CD4-positive, alpha-beta T cell treated with Interleukin-4 for 4 hours (primary cell): ENCODE measurements around the gene TLDC2.
A peak's percentile ranks its signal among the peaks of the same experiment; 100 is the strongest.
"Not testable (repeated sequence)": the region's sequence is repeated elsewhere in the genome, so short reads cannot be mapped to it uniquely, and the experiment has no call there.

Experiments used
- DNase-seq: peaks from one replicate; pipeline ENCODE4 v3.0.0-alpha.2; 2020

Gene TLDC2

DNA sequence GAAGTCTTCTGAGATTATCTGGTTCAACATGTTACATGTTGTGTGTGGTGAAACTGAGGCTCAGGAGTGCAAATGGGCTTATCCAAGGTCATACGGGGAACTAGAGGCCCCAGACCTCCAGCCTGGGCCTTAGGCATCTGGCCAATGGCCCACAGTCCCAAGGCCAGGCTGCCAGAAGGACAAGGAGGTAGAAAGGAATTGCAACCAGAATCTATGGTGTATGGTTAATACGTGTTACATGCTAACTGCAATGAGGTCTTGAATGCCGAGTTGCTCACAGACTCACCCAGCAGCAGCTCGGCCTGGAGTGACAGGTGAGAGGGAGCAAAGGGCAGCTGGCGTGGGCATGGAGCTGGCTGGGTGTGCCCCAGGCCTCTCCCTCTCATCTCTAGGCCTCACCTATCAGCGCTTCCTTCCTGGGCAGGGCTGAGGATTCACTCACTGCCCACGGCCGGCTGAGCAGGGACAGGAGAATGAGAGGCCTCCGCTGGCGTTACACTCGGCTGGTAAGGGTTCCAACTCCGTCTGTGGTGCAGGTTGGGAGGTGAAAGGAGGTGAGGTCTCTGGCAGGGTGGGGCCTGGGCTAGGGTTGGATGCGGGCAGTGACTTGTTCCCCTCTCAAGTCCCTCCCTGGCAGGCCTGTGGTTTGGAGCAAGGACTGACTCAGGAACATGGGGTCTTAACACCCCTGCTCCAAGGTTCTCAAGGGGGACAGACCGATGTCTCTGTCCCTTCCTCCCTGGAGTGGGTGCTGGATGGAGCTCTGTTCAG is at the start of gene TLDC2:
Gene TLDC2 (plus strand): TSS at position 437 of the 771 bp plus-strand sequence. CDS start 37 bp downstream, at position 474.
- no peak for DNase-seq

DNA sequence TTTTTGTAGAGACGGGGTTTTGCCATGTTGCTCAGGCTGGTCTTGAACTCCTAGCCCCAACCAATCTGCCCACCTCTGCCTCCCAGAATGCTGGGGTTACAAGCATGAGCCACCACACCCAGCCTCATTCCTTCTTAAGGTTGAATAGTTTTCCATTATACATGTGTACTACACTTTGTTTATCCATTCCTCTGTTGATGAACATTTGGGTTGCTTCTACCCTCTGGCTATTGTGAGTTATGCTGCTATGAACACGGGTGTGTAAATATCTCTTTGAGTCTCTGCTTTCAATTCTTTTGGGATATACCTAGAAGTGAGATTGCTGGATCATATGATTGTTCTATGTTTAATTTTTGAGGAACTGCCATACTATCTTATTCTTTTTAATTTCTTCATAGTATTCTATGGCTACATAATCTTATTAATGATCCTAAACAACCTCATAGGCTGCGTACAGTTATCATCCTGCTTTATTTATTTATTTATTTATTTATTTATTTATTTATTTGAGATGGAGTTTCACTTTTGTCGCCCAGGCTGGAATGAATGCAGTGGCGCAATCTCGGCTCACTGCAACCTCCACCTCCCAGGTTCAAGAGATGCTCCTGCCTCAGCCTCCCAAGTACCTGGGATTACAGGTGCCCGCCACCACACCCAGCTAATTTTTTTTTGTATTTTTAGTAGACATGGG is 49.2 kb upstream of the TLDC2 start:
- DNase-seq, result no peak

DNA sequence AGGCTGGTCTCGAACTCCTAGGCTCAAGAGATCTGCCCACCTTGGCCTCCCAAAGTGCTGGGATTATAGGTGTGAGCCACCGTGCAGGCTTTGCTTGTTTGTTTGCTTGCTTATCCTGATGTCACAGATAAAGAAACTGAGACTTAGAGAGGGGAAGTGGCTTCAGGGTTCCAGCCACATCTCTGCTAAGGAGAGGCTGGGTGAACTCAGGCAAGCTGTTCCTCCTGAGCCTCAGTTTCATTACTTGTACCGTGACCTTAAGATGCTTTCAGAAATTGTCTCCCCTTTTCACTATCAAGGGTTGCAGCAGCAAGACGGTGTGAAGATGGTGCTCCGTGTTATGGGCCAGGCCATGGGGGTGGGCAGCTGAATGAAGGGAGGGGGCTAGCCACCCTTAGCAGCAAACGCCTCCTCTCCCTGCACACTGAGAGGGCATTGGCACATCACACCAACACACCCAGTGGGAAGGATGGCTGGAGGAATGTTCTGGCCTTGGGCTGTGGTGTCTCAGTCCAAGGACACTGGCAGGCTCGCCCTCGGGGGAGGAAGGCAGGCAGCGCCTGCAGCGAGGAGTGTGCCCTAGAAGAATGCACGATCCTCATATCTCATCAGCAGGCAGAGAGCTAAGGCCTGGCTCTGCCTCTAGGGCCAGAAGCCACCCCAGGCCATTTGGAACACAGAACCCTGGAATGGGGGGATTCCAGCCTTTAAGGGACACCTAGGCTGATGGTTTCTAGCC is 48.2 kb upstream of the TLDC2 start:
- no peak for DNase-seq

DNA sequence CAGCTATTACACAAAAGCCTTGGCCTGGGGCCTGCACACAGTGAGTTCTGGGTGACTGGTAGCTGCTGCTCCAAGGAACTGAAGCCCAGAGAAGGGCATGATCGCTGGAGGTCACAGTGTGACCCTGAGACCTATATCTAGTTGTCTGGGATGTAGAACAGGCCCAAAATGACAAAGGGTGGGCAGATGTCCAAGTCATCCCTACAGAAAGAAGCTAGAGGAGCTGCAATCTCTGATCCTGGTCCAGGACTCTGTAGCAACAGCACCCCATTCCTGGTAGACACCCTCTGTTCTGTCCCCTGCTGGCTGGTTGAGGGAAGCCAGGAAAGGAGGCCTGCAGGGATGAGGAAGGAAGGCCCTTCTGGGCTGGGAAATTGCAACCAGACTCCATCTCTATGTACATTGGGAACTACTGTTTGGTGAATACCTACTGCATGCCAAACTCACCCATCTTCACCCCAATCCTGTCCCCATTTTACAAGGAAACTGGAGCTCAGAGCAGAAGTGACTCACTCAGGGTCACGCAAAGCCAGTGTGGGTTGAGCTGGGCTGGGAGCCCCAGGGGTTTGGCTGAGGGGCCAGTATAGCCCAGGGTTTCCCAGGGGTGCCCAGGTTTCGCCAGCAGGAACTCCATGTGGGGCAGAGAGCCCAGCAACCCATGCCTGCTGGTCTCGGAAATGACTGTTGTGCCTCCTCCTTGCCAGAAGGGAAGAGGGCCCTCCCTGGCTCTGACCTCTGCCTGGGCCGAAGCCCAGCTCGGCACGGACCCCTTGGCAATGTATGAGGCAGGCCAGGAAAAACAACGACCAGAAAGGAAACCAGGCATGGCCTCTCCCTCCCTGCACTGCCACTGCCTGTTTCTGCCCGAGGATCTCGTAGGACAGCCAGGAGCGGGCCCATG is 44.9 kb upstream of the TLDC2 start:
- no peak for DNase-seq

DNA sequence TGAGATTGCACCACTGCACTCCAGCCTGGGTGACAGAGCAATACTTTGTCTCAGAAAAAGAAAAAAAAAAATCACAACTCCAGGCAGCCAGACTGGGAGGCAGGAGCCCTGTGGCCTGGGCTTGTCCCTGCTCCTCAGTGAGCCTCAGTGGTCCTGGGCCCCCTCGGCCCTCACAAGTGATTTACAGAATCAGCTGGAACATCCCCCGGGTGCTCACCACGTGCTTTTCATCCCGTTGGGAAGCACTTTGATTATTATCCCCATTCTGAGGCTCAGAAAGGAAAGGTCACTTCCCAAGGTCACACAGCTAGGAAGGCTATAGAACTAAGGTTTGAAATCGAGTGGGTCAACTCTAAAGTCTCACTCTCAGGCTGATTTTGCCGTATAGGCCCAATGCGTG is 43.1 kb upstream of the TLDC2 start:
- no peak for DNase-seq

DNA sequence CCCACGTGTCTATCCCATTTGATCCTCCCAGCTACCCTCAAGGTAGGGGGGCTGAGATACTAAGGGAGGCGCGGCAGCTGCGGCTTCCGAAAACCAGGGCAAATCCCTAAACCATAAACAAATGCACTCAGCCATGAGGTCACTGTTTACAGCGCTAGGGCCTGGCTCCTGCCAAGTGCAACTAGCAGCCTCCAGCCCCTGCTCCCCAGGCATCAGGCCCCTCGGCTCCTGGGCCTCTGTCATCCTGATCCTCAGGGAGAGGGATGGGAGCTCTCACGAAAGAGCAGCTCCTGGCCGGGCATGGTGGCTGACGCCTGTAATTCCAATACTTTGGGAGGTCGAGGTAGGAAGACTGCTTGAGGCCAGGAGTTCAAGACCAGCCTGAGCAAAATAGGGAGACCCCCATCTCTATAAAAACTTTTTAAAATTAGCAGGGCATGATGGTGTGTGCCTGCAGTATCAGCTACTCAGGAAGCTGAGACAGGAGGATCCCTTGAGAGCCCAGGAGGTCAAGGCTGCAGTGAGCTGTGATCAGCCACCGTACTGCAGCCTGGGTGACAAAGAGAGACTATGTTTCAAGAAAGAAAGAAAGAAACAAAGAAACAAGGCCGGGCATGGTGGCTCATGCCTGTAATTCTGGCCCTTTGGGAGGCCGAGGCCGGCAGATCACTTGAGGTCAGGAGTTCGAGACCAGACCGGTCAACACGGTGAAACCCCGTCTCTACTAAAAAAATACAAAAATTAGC is 42.5 kb upstream of the TLDC2 start:
- no peak for DNase-seq

DNA sequence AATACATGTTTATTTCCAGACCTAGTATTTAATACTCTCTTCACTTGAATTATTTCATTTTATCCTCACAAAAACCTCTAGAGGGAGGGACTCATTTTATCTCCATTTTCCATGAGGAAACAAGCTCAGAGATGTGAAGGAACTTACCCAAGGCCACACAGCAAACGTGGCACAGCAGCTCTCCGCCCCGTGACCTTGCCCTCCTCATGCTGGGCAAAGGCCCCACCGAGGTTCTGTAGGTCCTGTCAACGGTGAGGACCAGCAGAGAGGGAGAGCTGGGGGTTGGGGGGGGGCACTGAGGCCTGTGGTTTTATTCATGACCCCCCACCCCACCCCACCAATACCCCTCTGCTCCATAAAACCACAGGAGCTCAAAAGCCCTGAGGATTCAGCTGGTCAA is 40.9 kb upstream of the TLDC2 start:
- no peak for DNase-seq

DNA sequence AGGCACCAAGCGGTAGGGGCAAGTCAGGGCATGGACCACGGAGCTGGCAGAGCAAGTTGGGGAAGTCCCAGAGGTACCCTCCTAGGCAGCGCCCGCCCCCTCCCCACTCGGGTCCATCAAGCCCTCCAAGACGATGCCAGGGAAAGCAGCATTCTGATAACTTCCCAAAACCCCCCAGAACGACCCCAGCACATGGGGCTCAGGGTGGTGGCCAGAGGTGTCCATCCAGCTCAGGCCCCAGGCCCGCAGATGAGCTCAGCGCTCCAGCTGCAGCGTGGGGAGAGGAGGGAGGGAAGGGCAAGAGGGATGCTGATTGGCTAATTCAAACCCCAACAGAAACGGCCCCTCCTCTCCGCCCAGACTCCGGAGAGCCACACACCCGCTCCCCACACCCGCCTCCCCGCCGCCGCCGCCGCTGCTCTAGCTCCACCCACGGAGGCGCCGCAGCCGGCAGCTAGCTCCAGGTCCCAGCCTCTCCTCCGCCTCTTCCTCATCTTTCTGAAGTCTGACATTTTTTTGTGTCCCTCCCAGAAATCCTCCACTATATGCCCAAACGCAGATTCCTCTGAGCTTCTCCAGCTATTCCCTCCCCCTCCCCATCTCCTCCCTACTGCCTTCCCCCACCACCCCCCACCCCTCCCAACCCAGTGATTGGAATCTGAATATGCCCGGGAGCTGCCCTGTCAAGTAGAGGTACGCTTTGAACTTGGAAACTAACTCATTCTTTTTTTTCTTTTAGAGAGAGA is 40.3 kb upstream of the TLDC2 start:
- peak; percentile 80 for DNase-seq

DNA sequence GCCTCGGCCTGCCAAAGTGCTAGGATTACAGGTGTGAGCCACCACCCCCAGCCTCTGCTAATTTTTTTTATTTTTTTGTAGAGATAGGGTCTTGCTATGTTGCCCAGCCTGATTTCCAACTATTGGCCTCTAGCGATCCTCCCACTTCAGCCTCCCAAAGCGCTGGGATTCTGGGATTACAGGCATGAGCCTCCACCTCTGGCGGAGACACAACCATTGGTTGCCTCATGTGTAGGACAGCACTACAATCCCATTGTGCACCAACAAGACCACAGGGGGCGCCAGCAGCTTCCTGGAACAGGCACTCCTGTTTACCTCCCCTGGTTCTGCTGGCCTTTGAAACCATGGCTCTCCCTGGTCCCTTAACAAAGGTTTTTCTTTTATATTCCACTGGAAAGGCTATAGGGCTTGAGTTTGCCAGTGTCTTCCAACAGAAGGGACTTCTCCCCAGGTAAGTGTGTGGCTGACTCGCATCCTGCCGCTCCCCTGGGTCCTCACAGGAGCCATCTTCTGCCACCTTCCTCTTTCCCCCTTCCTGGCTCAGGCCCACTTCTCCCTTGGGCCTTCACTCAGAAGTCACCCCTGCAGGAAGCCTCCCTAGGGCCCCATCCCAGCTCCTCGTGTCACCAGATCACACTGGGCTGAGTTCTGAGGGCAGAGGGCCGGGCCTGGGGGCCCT is 39.2 kb upstream of the TLDC2 start:
- no peak for DNase-seq

DNA sequence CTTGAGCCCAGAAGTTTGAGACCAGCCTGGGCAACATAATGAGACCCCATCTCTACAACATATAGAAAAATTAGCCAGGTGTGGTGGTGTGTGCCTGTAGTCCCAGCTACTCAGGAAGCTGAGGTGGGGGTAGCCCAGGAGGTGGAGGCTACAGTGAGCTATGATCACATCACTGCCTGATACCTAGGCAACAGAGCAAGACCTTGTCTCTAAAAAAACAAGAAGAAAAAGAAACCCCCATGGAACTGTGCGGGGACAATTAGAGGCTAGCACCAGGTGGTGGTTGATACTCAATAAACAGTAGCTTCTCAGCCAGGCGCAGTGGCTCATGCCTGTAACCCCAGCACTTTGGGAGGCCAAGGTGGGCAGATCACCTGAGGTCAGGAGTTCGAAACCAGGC is 37.6 kb upstream of the TLDC2 start:
- not testable (repeated sequence) for DNase-seq

DNA sequence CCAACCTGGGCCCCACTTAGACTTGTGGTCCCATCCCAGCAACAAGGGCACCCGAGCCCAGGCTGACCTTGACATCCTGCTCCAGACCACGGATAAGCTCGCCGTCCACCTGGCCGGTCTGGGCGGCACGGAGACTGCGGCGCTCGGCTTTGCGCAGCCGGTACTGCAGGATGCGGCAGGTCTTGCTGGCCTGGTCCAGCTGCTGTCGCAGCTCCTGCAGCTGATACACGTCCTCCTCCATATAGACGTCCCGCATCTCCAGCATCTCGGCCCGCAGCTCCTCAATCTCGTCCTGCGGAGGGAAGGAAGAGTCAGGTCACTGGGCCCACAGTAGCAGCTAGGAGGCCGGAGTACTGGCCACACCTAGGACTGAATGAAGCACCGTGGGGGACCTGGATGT is 36.8 kb upstream of the TLDC2 start:
- DNase-seq, result no peak

DNA sequence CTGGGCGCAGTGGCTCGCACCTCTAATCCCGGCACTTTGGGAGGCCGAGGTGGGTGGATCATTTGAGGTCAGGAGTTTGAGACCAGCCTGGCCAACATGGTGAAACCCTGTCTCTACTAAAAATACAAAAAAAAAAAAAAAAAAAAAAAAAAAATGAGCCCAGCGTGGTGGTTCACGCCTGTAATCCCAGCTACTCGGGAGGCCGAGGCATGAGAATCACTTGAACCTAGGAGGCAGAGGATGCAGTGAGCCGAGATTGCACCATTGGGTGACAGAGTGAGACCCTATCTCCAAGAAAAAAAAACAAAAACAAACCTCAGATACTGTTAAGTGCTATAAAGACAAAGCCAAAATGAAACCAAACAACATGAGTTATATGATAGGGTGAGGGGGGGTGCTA is 34.9 kb upstream of the TLDC2 start:
- DNase-seq, result not testable (repeated sequence)

DNA sequence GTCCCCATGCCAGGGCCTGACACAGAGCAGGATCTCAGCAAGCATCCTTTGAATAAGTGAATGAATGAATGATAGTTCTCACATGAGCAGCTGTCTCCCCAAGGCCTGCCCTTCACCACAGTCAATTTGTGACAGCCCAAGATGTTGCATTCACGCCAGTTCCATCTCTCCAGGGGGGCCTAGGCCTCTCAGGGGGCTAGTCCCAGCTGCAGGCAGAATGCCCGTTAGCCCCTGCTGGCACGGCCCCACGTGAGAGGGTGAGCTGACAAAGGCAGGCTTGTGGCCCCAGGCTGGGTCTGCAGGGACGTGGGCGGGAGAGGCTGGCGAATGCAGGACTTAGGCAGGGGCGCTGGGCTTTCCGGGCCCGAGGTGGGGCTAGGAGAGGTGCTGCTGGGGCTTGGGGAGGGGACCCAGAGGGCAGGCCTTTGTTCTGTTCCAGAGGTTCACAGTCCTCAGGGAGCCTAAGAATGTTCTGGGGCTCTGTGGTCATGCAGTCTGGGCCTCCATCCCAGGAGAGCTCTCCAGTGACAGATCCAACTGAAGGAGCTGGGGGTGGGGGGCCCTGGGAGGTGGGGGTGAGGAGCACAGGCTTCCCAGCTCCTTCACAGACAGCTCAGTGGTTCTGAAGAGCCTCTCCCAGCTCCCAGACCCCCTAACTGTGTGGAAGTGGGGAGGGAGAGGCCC is 30.5 kb upstream of the TLDC2 start:
- DNase-seq, result no peak

DNA sequence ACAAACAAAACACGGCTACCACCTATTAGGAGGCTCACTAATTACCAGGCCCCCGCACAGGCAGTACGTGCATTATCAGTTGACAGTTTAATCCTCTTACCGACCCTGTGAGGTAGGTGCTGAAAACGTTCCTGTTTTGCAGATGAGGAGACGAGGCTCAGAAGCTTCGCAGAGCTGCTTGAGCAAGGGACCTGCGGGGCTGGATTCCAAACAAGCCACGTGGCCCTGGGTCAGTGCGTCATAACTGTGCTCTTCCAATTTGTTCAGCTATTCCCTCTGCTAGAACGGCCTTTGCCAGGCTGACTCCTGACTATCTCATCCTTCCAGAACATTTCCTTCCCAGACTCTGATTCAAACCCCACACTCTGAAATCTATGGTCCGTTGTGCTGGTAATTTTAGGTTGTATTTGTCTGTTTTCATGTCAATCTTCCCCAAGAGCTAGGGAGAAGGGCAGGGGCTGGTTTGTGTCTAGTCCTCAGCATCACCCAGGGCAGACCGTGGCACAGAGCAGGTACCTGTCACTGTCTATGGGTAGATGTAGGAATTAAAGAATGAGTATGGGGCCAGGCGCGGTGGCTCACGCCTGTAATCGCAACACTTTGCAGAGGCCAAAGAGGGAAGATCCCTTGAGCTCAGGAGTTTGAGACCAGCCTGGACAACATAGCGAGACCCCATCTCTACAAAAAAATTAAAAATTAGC is 28.8 kb upstream of the TLDC2 start:
- DNase-seq, result no peak

DNA sequence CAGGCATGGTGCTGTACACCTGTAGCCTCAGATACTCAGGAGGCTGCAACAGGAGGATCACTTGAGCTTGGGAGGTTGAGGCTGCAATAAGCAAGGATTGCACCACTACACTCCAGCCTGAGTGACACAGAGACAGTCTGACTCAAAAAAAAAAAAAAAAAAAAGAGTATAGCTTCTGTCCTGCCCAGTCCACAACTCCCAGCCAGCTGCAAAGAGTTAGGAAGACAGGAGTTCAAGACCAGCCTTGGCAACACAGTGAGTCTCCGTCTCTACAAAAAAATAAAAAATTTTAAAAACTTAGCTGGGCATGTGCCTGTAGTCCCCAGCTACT is 28.3 kb upstream of the TLDC2 start:
- DNase-seq, result no peak

DNA sequence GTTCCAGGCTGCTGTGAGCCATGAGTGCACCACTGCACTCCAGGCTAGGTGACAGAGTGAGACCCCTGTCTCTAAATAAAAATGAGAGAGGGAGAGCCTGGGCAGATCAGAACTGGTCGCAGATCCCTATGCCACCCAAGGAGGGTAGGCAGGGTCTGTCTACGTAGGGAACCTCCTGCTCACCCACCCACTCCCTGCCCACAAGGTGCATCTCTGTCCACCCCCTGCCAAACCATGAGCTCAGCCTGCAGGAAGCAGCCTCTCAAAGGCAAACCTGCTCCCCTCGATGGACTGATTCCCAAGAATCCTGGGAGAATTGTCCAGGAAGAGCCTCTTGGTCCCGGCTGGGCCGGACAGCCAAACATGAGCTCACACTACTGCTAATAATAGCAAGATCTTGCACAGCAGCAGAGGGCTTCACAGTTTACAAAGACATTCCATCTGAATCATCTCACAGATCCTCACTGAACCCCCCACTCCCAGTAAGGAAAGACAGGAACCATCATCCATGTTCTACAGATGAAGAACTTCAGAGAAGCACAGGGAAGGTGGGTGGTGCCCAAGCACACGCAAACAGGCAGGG is 27.8 kb upstream of the TLDC2 start:
- no peak for DNase-seq

DNA sequence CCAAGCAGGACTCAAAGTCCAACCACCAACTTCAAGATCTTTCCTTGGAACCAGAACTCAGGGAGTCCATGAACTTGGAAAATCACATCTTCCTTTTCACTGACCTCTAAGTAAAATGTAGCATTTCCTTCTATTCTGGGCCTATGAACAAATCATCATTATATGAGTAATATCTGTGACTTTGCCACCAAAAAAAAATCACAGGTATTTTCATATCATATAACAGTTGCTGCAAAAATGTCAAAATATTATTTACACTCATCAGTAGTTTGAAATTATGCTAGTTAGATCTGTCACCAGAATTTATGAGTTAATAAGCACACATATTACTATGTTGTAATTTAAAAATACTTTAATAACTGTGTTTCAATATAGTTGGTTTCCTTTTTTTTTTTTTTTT is 27.3 kb upstream of the TLDC2 start:
- DNase-seq, result no peak

DNA sequence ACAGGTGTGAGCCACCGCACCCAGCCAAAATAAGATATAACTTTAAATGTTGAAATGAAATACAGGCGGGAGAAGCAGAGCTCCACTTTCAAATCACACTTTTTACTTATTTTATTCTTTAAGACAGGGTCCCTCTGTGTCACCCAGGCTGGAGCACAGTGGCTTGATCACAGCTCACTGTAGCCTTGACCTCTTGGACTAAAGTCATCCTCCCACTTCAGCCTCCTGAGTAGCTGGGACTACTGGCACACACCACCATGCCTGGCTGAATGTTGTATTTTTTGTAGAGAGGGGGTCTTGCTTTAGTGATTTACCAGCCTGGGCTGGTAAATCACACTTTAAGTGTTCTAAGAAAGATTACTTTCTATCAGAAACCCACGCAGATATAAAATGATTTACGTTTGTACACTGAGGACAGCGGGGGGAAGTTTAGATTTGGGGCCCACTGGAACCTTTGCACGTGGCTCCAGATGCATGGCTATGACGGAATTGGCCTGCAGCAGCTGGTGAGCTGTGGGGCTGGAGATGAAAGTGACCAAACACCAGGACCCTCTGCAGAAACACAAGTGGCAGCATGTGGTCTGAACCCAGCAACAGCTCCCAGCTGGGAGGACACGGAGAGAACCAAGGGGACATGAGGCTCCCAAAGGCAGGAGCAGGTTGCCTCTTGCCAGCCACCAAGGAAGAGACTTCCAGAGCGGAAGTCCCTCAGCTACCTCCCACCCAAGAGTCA is 26.4 kb upstream of the TLDC2 start:
- no peak for DNase-seq
